GM12878 (cell line): ENCODE results near the gene ITGAD. TPM values are rescaled to one million over a fixed set of nuclear protein-coding genes. Genes with fewer than 3 reads are reported as not detected.

ENCODE experiments used
- ATAC-seq: fragments of 200-7000 bp; cut with Tn5 transposase; 3 replicates; pipeline ENCODE4 v1.9.1; 2020; ENCODE audit warnings: mild to moderate bottlenecking, moderate library complexity
- BruUV-seq: library from RNA; stranded (reverse); fragments of 400-500 nt; replicated peaks from 2 replicates; lab custom pipeline; 2021; lab: Mats Ljungman, UMichigan
- CTCF ChIA-PET: fragments of 300-600 bp; sonication (Branson Sonifier 250); formaldehyde crosslinking; extraction: SDS; loops from one replicate; lab custom pipeline; 2021; ENCODE audit warnings: inconsistent platforms; lab: Yijun Ruan, JAX
- POLR2A ChIA-PET: fragments of 350-600 bp; formaldehyde crosslinking; extraction: SDS; loops from one replicate; lab custom pipeline; 2021; ENCODE audit warnings: inconsistent platforms; lab: Charles Lee
- RAD21 ChIA-PET: fragments of 300-600 bp; sonication (Branson Sonifier 250); formaldehyde crosslinking; loops from one replicate; lab custom pipeline; 2023; ENCODE audit warnings: antibody characterized with exemption; ENCODE audit not compliant: unreplicated experiment; lab: Charles Lee
- SMC1A ChIA-PET: fragments of 300-600 bp; sonication (Branson Sonifier 250); formaldehyde crosslinking; loops from one replicate; lab custom pipeline; 2023; ENCODE audit not compliant: unreplicated experiment, uncharacterized antibody; lab: Charles Lee
- DNase-seq: peaks from one replicate; pipeline ENCODE4 v3.0.0-alpha.2; 2011; ENCODE audit warnings: low read depth, low spot score
- FAIRE-seq: peaks from 3 replicates; lab custom pipeline; 2011; peaks lifted over from hg19 to GRCh38; lab: Jason Lieb, UNC
- H2AFZ ChIP-seq: 2 replicates; pipeline ENCODE4 v1.6.0; 2011; ENCODE audit warnings: low read depth, low read length, control low read depth; ENCODE audit not compliant: control insufficient read depth
- H3K27ac ChIP-seq: 2 replicates; pipeline ENCODE4 v1.5.1; 2011; ENCODE audit warnings: control low read depth; ENCODE audit not compliant: control insufficient read depth, insufficient read depth
- H3K27me3 ChIP-seq, 2 experiments: replicated peaks in 1 of 2; 2 replicates each; pipeline versions ENCODE4 v1.6.0 to v1.6.1; 2011; ENCODE audit warnings: low read length in 1 of 2; ENCODE audit not compliant: control insufficient read depth in 2 of 2, insufficient read depth in 2 of 2
- H3K36me3 ChIP-seq, 2 experiments: 2 replicates each; pipeline ENCODE4 v1.5.1; 2011; ENCODE audit warnings: low read length in 1 of 2; ENCODE audit not compliant: control insufficient read depth in 2 of 2, insufficient read depth in 2 of 2
- H3K4me1 ChIP-seq: 2 replicates; pipeline ENCODE4 v1.6.1; 2011; ENCODE audit warnings: mild to moderate bottlenecking, low read length, moderate library complexity, mixed read lengths; ENCODE audit not compliant: control insufficient read depth, insufficient read depth
- H3K4me2 ChIP-seq: 2 replicates; pipeline ENCODE4 v1.6.0; 2011; ENCODE audit warnings: control low read depth; ENCODE audit not compliant: control insufficient read depth, insufficient read depth
- H3K4me3 ChIP-seq: fragments of 200-600 bp; sonication (generic); 2 replicates; pipeline ENCODE4 v1.5.1; 2016
- H3K79me2 ChIP-seq: 2 replicates; pipeline ENCODE4 v1.6.0; 2011; ENCODE audit warnings: low read length; ENCODE audit not compliant: control insufficient read depth, insufficient read depth
- H3K9ac ChIP-seq: 2 replicates; pipeline ENCODE4 v1.8.0; 2011; ENCODE audit warnings: low read length, control low read depth, mixed read lengths; ENCODE audit not compliant: control insufficient read depth, insufficient read depth
- H3K9me3 ChIP-seq: replicated peaks from 3 replicates; pipeline ENCODE4 v1.5.1; 2011; ENCODE audit warnings: mild to moderate bottlenecking, low read length; ENCODE audit not compliant: control insufficient read depth, insufficient read depth
- H4K20me1 ChIP-seq: 2 replicates; pipeline ENCODE4 v1.6.0; 2011; ENCODE audit not compliant: control insufficient read depth, insufficient read depth
- HCFC1 ChIP-seq: fragments of 150-350 bp; IDR thresholded peaks from 2 replicates; pipeline ENCODE4 v1.6.1; 2014; ENCODE audit warnings: low read length
- MYB ChIP-seq: fragments of 150-350 bp; IDR thresholded peaks from 2 replicates; pipeline ENCODE4 v1.6.1; 2014; ENCODE audit warnings: mild to moderate bottlenecking, low read depth, low read length, borderline replicate concordance
- RAD51 ChIP-seq: fragments of 450-650 bp; IDR thresholded peaks from 2 replicates; pipeline ENCODE4 v1.6.1; 2016; ENCODE audit warnings: moderate library complexity, mild to moderate bottlenecking, inconsistent platforms
- SIX5 ChIP-seq: IDR thresholded peaks from 2 replicates; pipeline ENCODE4 v1.6.1; 2011; ENCODE audit warnings: mild to moderate bottlenecking, low read depth, low read length, moderate library complexity; ENCODE audit not compliant: severe bottlenecking
- SMAD1 ChIP-seq: fragments of 450-650 bp; IDR thresholded peaks from 2 replicates; pipeline ENCODE4 v1.6.1; 2018; ENCODE audit warnings: mild to moderate bottlenecking, low read depth; ENCODE audit not compliant: partially characterized antibody
- SPI1 ChIP-seq: IDR thresholded peaks from 2 replicates; pipeline ENCODE4 v1.6.1; 2011; ENCODE audit warnings: low read depth, mild to moderate bottlenecking, low read length, moderate library complexity, borderline replicate concordance; ENCODE audit not compliant: insufficient read depth
- USF2 ChIP-seq: IDR thresholded peaks from 2 replicates; pipeline ENCODE4 v1.6.1; 2011; ENCODE audit warnings: low read depth, low read length, improper control_type of control experiment, borderline replicate concordance
- ZBTB4 ChIP-seq: fragments of 450-650 bp; formaldehyde crosslinking; IDR thresholded peaks from 2 replicates; pipeline ENCODE4 v1.4.0; 2022; ENCODE audit warnings: mild to moderate bottlenecking, moderate library complexity
- ZZZ3 ChIP-seq: IDR thresholded peaks from 2 replicates; pipeline ENCODE4 v1.6.1; 2011; ENCODE audit warnings: low read depth; ENCODE audit not compliant: control insufficient read depth, insufficient read length
- WGBS: methylation state at CpG from one replicate; pipeline ENCODE4 v1.1.6; 2016; ENCODE audit warnings: low lambda C conversion rate; ENCODE audit not compliant: insufficient replicate concordance, insufficient coverage; ENCODE audit errors: missing lambda C conversion rate; 5-methylcytosine and 5-hydroxymethylcytosine counted together
- in situ Hi-C: fragments of 300-500 bp; cut with MboI; formaldehyde crosslinking; loops from 9 replicates; pipeline ENCODE4 v1.14.3; 2018; ENCODE audit warnings: mixed read lengths
- intact Hi-C: fragments of 100-400 bp; cut with micrococcal nuclease; formaldehyde crosslinking; loops from one replicate; pipeline ENCODE4 v1.14.2; 2022; ENCODE audit not compliant: unreplicated experiment
- polyA plus RNA-seq, 11 experiments: library from polyadenylated mRNA; depleted of rRNA in 4 of 11; unstranded in 6 of 11; stranded (reverse) in 5 of 11; fragments of >200 nt; fragmentation: Nextera tagmentation in 4 of 11; fragmentation: Illumina TruSeq in 1 of 11; extraction: Ambion mirVana in 4 of 11; extraction: Trizol in 1 of 11; gene quantifications; 1 replicate in 1 of 11; 2 replicates in 10 of 11; pipeline versions ENCODE4 v1.2.1 to v1.2.3, GENCODE V29; 2011 to 2016; ENCODE audit warnings: inconsistent platforms in 2 of 11, missing spikeins in 2 of 11, low read depth in 1 of 11
- total RNA-seq, 4 experiments: library from RNA; depleted of rRNA in 3 of 4; stranded (reverse); fragments of >200 nt in 3 of 4; fragmentation: Illumina TruSeq in 1 of 4; extraction: Trizol in 1 of 4; gene quantifications; 2 replicates each; pipeline versions ENCODE4 v1.2.1 to v1.2.3, GENCODE V29; 2013 to 2021

The ITGAD gene
- total and polyA plus RNA-seq, 10 of the 15 experiments (the other 5 are each of a cell fraction or from before 2014, with no cell fraction given): 0.29 to 4.0 (median 1.2) TPM

GRCh38 chr16:31451201-31451600 lies 58.1 kb downstream of the ITGAD start:
- intact Hi-C loops: no loop called here
- ChIA-PET RAD21 (no interaction called here), CTCF (interaction anchor here (0.7 to 3.0 kb wide), 8 partner anchors 8 to 524 kb away, joined by 3 to 11 read pairs (median 3); partner anchors contain the start of genes KAT8 and ZNF843), POLR2A (no interaction called here), SMC1A (interaction anchor here (0.8 to 1.6 kb wide), 3 partner anchors 10 to 66 kb away, joined by 3 to 5 read pairs (median 5); no protein-coding TSS in a partner anchor)
- Histone ChIP-seq H4K20me1 (peaks cover 4% of the 10 kb centered on the region; the same call in 1 of the 2 replicates), H3K79me2 (peaks cover 7% of the 10 kb centered on the region), H3K36me3 (no peaks in the 10 kb centered on the region), H3K4me3 (no peak overlapping the region), H3K4me2 (no peak overlapping the region), H3K9ac (no peak overlapping the region), H2AFZ (no peak overlapping the region), H3K4me1 (peaks cover 3% of the 10 kb centered on the region; the same call in 1 of the 2 replicates), H3K27ac (no peak overlapping the region), H3K9me3 (no peaks in the 10 kb centered on the region), H3K27me3 (no peaks in the 10 kb centered on the region)
- in situ Hi-C loops: no loop called here
- TF ChIP-seq SMAD1 (no peak), USF2 (no peak), HCFC1 (no peak), SIX5 (no peak), SPI1 (no peak), RAD51 (no peak), ZBTB4 (CRISPR knock-in tag) (no peak), MYB (no peak), ZZZ3 (no peak)
- FAIRE-seq (no peak), DNase-seq (no peak), ATAC-seq (no peak)
- 83% methylated on average over 5 of the region's 5 CpGs for WGBS
- BruUV-seq: no TSS peak
